H1 (cell line): ENCODE results near the gene VSTM4. TPM values are rescaled to one million over a fixed set of nuclear protein-coding genes. Genes with fewer than 3 reads are reported as not detected.

Experiments used
- CBX5 ChIP-seq: fragments of 300-800, 300-1000 bp; sonication (generic); IDR thresholded peaks from 2 replicates; pipeline ENCODE4 v1.7.1; 2016; ENCODE audit warnings: antibody characterized with exemption, low read length, low read depth
- CHD7 ChIP-seq: fragments of 300-600 bp; sonication (generic); IDR thresholded peaks from 2 replicates; pipeline ENCODE4 v1.7.1; 2012; ENCODE audit warnings: low read length, moderate library complexity, mild to moderate bottlenecking, inconsistent platforms; ENCODE audit not compliant: insufficient replicate concordance
- JUND ChIP-seq: IDR thresholded peaks from 2 replicates; pipeline ENCODE4 v1.6.1; 2011; ENCODE audit warnings: mild to moderate bottlenecking, improper control_type of control experiment, low read length
- ZNF274 ChIP-seq: IDR thresholded peaks from 2 replicates; pipeline ENCODE4 v1.7.0; 2012; ENCODE audit warnings: low read length, borderline replicate concordance; ENCODE audit errors: extremely low read depth
- polyA plus RNA-seq, 7 experiments: library from polyadenylated mRNA; depleted of rRNA in 3 of 7; stranded (reverse) in 5 of 7; unstranded in 2 of 7; fragments of >200 nt in 5 of 7; fragments of 200-250 nt in 2 of 7; gene quantifications; 1 replicate in 5 of 7; 2 replicates in 1 of 7; 4 replicates in 1 of 7; pipeline versions ENCODE4 v1.2.1 to v1.2.3, GENCODE V29; 2011 to 2013; ENCODE audit warnings: missing spikeins in 2 of 7, mixed read lengths in 2 of 7
- total RNA-seq: library from RNA; stranded (reverse); fragmentation: NEBNext Ultra II Directional; extraction: Animal tissue kit (Norgen Biotek cat#: 25700); gene quantifications from 2 replicates; pipeline ENCODE4 v1.2.1, GENCODE V29; 2021

The VSTM4 gene
- total and polyA plus RNA-seq, 2 of the 8 experiments (the other 6 are each of a cell fraction or from before 2014, with no cell fraction given): 0.48 to 0.73 TPM

DNA sequence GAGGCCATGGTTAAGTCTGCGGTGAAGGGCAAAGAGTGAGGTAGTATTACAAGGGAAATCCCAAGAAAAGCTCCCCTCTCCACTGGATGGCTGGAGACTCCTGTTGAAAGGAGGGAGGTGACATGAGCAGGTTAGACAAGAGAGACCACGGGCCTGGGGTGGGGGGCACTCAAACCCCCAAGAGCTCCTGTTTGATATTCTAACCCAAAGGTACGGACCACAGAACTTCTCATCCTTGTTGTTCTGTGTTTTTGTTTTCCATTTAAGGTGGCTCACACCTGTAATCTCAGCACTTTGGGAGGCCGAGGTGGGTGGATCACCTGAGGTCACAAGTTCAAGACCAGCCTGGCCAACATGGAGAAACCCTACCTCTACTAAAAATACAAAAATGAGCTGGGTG is 11.6 kb downstream of the VSTM4 start (continued):
- TF ChIP-seq CHD7: no peak
- TF ChIP-seq ZNF274: no peak
- no peak for TF ChIP-seq CBX5
- TF ChIP-seq JUND: no peak
